ENCODE data around the gene UPK1A. TPM values are rescaled to one million over a fixed set of nuclear protein-coding genes. Genes with fewer than 3 reads are reported as not detected.
"Not testable (repeated sequence)": the region's sequence is repeated elsewhere in the genome, so short reads cannot be mapped to it uniquely, and the experiment has no call there.

UPK1A gene
- total and polyA plus RNA-seq, 9 donors = 0.06 to 0.20 TPM; not detected in 7

GRCh38 chr19:35689836-35690235 is 23.5 kb downstream of the UPK1A start:
- Histone ChIP-seq H3K4me1 (ENCODE audit: insufficient read depth) (no peaks in the 10 kb centered on the region), H3K36me3 (no peaks in the 10 kb centered on the region), H3K9me3 (no peaks in the 10 kb centered on the region), H3K27ac (no peak overlapping the region), H3K27me3 (no peaks in the 10 kb centered on the region), H3K4me3 (no peak overlapping the region)
- no peak for DNase-seq
- intact Hi-C loops (cut with DNase I) = loop anchor here in 3 of 4 donors (5.0 to 10.0 kb wide), 3 partner anchors 127 to 245 kb away; partner anchors contain the start of gene LRFN3 (in 2 of the 3)
- TF ChIP-seq CTCF (IDR thresholded peaks at IDR 0.05) (no peak), POLR2A (IDR thresholded peaks at IDR 0.05) (no peak), EP300 (IDR thresholded peaks at IDR 0.05) (no peak)
- 27 to 44% (median 29%) methylated on average over 4 of the region's 4 CpGs for WGBS, 3 donors

GRCh38 chr19:35691106-35691505 is 24.8 kb downstream of the UPK1A start:
- intact Hi-C loops (cut with DNase I) = loop anchor here in 3 of 4 donors (5.0 to 10.0 kb wide), 3 partner anchors 126 to 244 kb away; partner anchors contain the start of gene LRFN3 (in 2 of the 3)

GRCh38 chr19:35692010-35692409 is 25.7 kb downstream of the UPK1A start:
- TF ChIP-seq POLR2A (IDR thresholded peaks at IDR 0.05) = no peak
- H3K36me3 ChIP-seq = no peaks in the 10 kb centered on the region
- no peak overlapping the region for H3K27ac ChIP-seq
- no peaks in the 10 kb centered on the region for H3K4me1 ChIP-seq (ENCODE audit: insufficient read depth)
- intact Hi-C loops (cut with DNase I) = loop anchor here in 3 of 4 donors (5.0 to 10.0 kb wide), 3 partner anchors 125 to 243 kb away; partner anchors contain the start of gene LRFN3 (in 2 of the 3)
- WGBS, 3 donors = 76 to 82% (median 81%) methylated on average over 11 of the region's 11 CpGs
- H3K4me3 ChIP-seq = no peak overlapping the region
- DNase-seq = no peak
- no peaks in the 10 kb centered on the region for H3K27me3 ChIP-seq
- H3K9me3 ChIP-seq = no peaks in the 10 kb centered on the region

More at GRCh38 chr19:35691106-35691505, 24.8 kb downstream of the UPK1A start:
- not testable (repeated sequence) for H3K4me1 ChIP-seq (ENCODE audit: insufficient read depth); DNase-seq; H3K9me3 ChIP-seq; H3K36me3 ChIP-seq; H3K27me3 ChIP-seq; H3K27ac ChIP-seq; H3K4me3 ChIP-seq
- 92 to 94% (median 92%) methylated on average over 35 to 37 of the region's 37 CpGs for WGBS, 3 donors

GRCh38 chr19:35693422-35693821 is 27.1 kb downstream of the UPK1A start:
- DNase-seq = no peak
- TF ChIP-seq CTCF (IDR thresholded peaks at IDR 0.05) = no peak
- no peak for TF ChIP-seq EP300 (IDR thresholded peaks at IDR 0.05)
- TF ChIP-seq POLR2A (IDR thresholded peaks at IDR 0.05) = no peak
- H3K36me3 ChIP-seq = no peaks in the 10 kb centered on the region
- 10 to 12% (median 11%) methylated on average over 8 of the region's 8 CpGs for WGBS, 3 donors
- no peak overlapping the region for H3K27ac ChIP-seq
- H3K27me3 ChIP-seq = no peaks in the 10 kb centered on the region
- H3K4me1 ChIP-seq (ENCODE audit: insufficient read depth) = no peaks in the 10 kb centered on the region
- H3K4me3 ChIP-seq = no peak overlapping the region
- H3K9me3 ChIP-seq = no peaks in the 10 kb centered on the region
- intact Hi-C loops (cut with DNase I) = loop anchor here in 3 of 4 donors (5.0 to 10.0 kb wide), 3 partner anchors 124 to 241 kb away; partner anchors contain the start of gene LRFN3 (in 2 of the 3)

GRCh38 chr19:35693835-35694599 is 27.7 kb downstream of the UPK1A start:
- Histone ChIP-seq H3K27ac (no peak overlapping the region), H3K4me3 (no peak overlapping the region), H3K9me3 (no peaks in the 10 kb centered on the region), H3K36me3 (no peaks in the 10 kb centered on the region), H3K27me3 (no peaks in the 10 kb centered on the region), H3K4me1 (ENCODE audit: insufficient read depth) (no peaks in the 10 kb centered on the region)
- intact Hi-C loops (cut with DNase I) = loop anchor here (2.0 to 10.0 kb wide), 6 partner anchors 23 to 241 kb away; partner anchors contain the start of gene LRFN3 (in 2 of the 4)
- 29 to 41% (median 29%) methylated on average over 8 of the region's 8 CpGs for WGBS, 3 donors
- no peak for TF ChIP-seq EP300 (IDR thresholded peaks at IDR 0.05)
- peak; percentile 88 to 97 (median 96) for TF ChIP-seq CTCF (IDR thresholded peaks at IDR 0.05)
- no peak for TF ChIP-seq POLR2A (IDR thresholded peaks at IDR 0.05)
- peak; percentile 77 to 88 (median 86) for DNase-seq

Measured in ovary (tissue), 9 donors.